K562 (cell line): Measurements from ENCODE around the gene RBFA. TPM values are rescaled to one million over a fixed set of nuclear protein-coding genes. Genes with fewer than 3 reads are reported as not detected.

Experiments used
- ATAC-seq: fragments of 200-7000 bp; cut with Tn5 transposase; 3 replicates; pipeline ENCODE4 v1.9.1; 2020; ENCODE audit warnings: moderate library complexity
- BruUV-seq: library from RNA; stranded (reverse); fragments of 400-500 nt; replicated peaks from 2 replicates; lab custom pipeline; 2021; lab: Mats Ljungman, UMichigan
- CTCF ChIA-PET: fragments of 300-600 bp; formaldehyde crosslinking; extraction: SDS; loops from one replicate; lab custom pipeline; 2021; ENCODE audit warnings: low intra/inter-chr PET ratio; lab: Yijun Ruan, JAX
- POLR2A ChIA-PET: fragments of 300-600, 350-650 bp; sonication (Branson Sonifier 250); formaldehyde crosslinking; extraction: SDS; loops from one replicate; lab custom pipeline; 2021; ENCODE audit warnings: antibody characterized with exemption, inconsistent platforms; lab: Yijun Ruan, JAX
- DNase-seq, 4 experiments: peaks; one replicate each; pipeline versions ENCODE4 v3.0.0 to v3.0.0-alpha.2; 2011 to 2018; ENCODE audit warnings: low spot score in 3 of 4, mixed read lengths in 3 of 4; ENCODE audit errors: extremely low read depth in 1 of 4
- FAIRE-seq: peaks from 2 replicates; lab custom pipeline; 2011; peaks lifted over from hg19 to GRCh38; lab: Jason Lieb, UNC
- H2AFZ ChIP-seq: 2 replicates; pipeline ENCODE4 v1.6.0; 2011; ENCODE audit warnings: low read depth, low read length, control low read depth, inconsistent platforms
- H3K27ac ChIP-seq: fragments of 200-600 bp; 3 replicates; pipeline ENCODE4 v1.8.0; 2011; ENCODE audit warnings: low read depth, mild to moderate bottlenecking, control low read depth, inconsistent platforms, low read length, moderate library complexity, mixed read lengths; ENCODE audit errors: extremely low read depth
- H3K27me3 ChIP-seq, 2 experiments: fragments of 300-600 bp in 1 of 2; 2 replicates in 1 of 2; 3 replicates in 1 of 2; pipeline versions ENCODE4 v1.6.0 to v1.8.0; 2011; ENCODE audit warnings: inconsistent platforms in 2 of 2, low read length in 2 of 2, mild to moderate bottlenecking in 1 of 2, mixed read lengths in 1 of 2, moderate library complexity in 1 of 2; ENCODE audit not compliant: control insufficient read depth in 2 of 2, insufficient read depth in 2 of 2
- H3K36me3 ChIP-seq: fragments of 300-600 bp; 3 replicates; pipeline ENCODE4 v1.8.0; 2011; ENCODE audit warnings: mild to moderate bottlenecking, low read length, inconsistent platforms; ENCODE audit not compliant: control insufficient read depth, insufficient read depth
- H3K4me1 ChIP-seq, 2 experiments: fragments of 200-600 bp in 1 of 2; replicated peaks in 1 of 2; 2 replicates in 1 of 2; 3 replicates in 1 of 2; pipeline versions ENCODE4 v1.5.1 to v1.8.0; 2011; ENCODE audit warnings: inconsistent platforms in 2 of 2, low read length in 2 of 2, mild to moderate bottlenecking in 1 of 2, mixed read lengths in 1 of 2, moderate library complexity in 1 of 2; ENCODE audit not compliant: control insufficient read depth in 2 of 2, insufficient read depth in 2 of 2
- H3K4me2 ChIP-seq: 2 replicates; pipeline ENCODE4 v1.6.1; 2011; ENCODE audit warnings: low read length, control low read depth, inconsistent platforms, mixed read lengths; ENCODE audit not compliant: insufficient read depth
- H3K4me3 ChIP-seq: fragments of 200-600 bp; sonication (generic), shearing (Covaris generic); 2 replicates; pipeline ENCODE4 v1.5.1; 2016; ENCODE audit warnings: control low read depth, inconsistent platforms
- H3K79me2 ChIP-seq: fragments of 200-600 bp; 3 replicates; pipeline ENCODE4 v1.8.0; 2011; ENCODE audit warnings: low read length, inconsistent platforms; ENCODE audit not compliant: control insufficient read depth, insufficient read depth
- H3K9ac ChIP-seq, 2 experiments: 2 replicates each; pipeline versions ENCODE4 v1.6.0 to v1.6.1; 2011; ENCODE audit warnings: low read depth in 2 of 2, low read length in 2 of 2, control low read depth in 1 of 2, inconsistent platforms in 1 of 2, mild to moderate bottlenecking in 1 of 2, mixed read lengths in 1 of 2; ENCODE audit not compliant: insufficient read depth in 1 of 2
- H3K9me1 ChIP-seq: one replicate; pipeline ENCODE4 v1.6.0; 2011; ENCODE audit warnings: inconsistent platforms, mild to moderate bottlenecking, low read length, moderate library complexity; ENCODE audit not compliant: control insufficient read depth, insufficient read depth
- H3K9me3 ChIP-seq: replicated peaks from 2 replicates; pipeline ENCODE4 v1.5.1; 2011; ENCODE audit warnings: low read depth, low read length, inconsistent platforms; ENCODE audit not compliant: control insufficient read depth, insufficient read depth
- H4K20me1 ChIP-seq: replicated peaks from 2 replicates; pipeline ENCODE4 v1.6.1; 2011; ENCODE audit warnings: low read length, inconsistent platforms, mixed read lengths; ENCODE audit not compliant: control insufficient read depth, insufficient read depth
- ARID2 ChIP-seq: fragments of 450-650 bp; IDR thresholded peaks from 2 replicates; pipeline ENCODE4 v1.6.1; 2017; ENCODE audit warnings: antibody characterized with exemption, mild to moderate bottlenecking
- CBX8 ChIP-seq: fragments of 200-600 bp; sonication (generic); IDR thresholded peaks from 2 replicates; pipeline ENCODE4 v1.6.1; 2012; ENCODE audit warnings: borderline replicate concordance, mixed run types, low read depth, mild to moderate bottlenecking, moderate library complexity, mixed read lengths, low read length, control low read depth, inconsistent platforms; ENCODE audit not compliant: poor library complexity, severe bottlenecking; ENCODE audit errors: extremely low read depth
- CHD2 ChIP-seq: IDR thresholded peaks from 2 replicates; pipeline ENCODE4 v1.6.1; 2011; ENCODE audit warnings: low read depth, low read length
- ETV1 ChIP-seq: fragments of 450-650 bp; conservative IDR thresholded peaks from 2 replicates; pipeline ENCODE4 v1.6.1; 2016; ENCODE audit warnings: missing genetic modification characterization, control low read depth, low read depth, missing compliant biosample characterization
- HNRNPLL ChIP-seq: fragments of 200-400 bp; formaldehyde crosslinking; IDR thresholded peaks from 2 replicates; pipeline ENCODE4 v1.6.1; 2017; ENCODE audit warnings: low read length, low read depth, mild to moderate bottlenecking; ENCODE audit not compliant: poor library complexity, severe bottlenecking
- NR2F6 ChIP-seq: fragments of 450-650 bp; formaldehyde crosslinking; IDR thresholded peaks from 2 replicates; pipeline ENCODE4 v1.4.0; 2020; ENCODE audit warnings: mild to moderate bottlenecking
- POU5F1 ChIP-seq: fragments of 150-350 bp; IDR thresholded peaks from 2 replicates; pipeline ENCODE4 v1.6.1; 2014; ENCODE audit warnings: borderline replicate concordance, low read length, low read depth, mild to moderate bottlenecking; ENCODE audit not compliant: partially characterized antibody
- SP2 ChIP-seq: IDR thresholded peaks from 2 replicates; pipeline ENCODE4 v1.6.1; 2011; ENCODE audit warnings: mild to moderate bottlenecking, low read depth, low read length, moderate library complexity; ENCODE audit not compliant: poor library complexity, severe bottlenecking; ENCODE audit errors: extremely low read depth
- TAF9B ChIP-seq: fragments of 450-650 bp; IDR thresholded peaks from 2 replicates; pipeline ENCODE4 v1.6.1; 2018; ENCODE audit warnings: mild to moderate bottlenecking; ENCODE audit not compliant: partially characterized antibody
- ZNF143 ChIP-seq: sonication (generic); formaldehyde crosslinking; IDR thresholded peaks from 2 replicates; pipeline ENCODE4 v1.9.0; 2022; ENCODE audit warnings: mild to moderate bottlenecking, missing genetic modification reagents
- ZNF717 ChIP-seq: fragments of 250-450 bp; sonication (Bioruptor Pico); IDR thresholded peaks from 2 replicates; pipeline ENCODE4 v1.5.0; 2021
- WGBS: fragments of 100-300 bp; shearing (Covaris generic); methylation state at CpG from one replicate; pipeline ENCODE4 v1.1.6; 2016; ENCODE audit warnings: low coverage, mixed read lengths; ENCODE audit not compliant: insufficient coverage; ENCODE audit errors: missing lambda C conversion rate; 5-methylcytosine and 5-hydroxymethylcytosine counted together
- in situ Hi-C: fragments of 300-500 bp; cut with MboI; formaldehyde crosslinking; loops from 4 replicates; pipeline ENCODE4 v1.15.0; 2018; ENCODE audit warnings: inconsistent platforms, mixed read lengths
- intact Hi-C: fragments of 100-400 bp; cut with micrococcal nuclease; formaldehyde crosslinking; loops from 2 replicates; pipeline ENCODE4 v1.14.2; 2022
- polyA plus RNA-seq, 8 experiments: library from polyadenylated mRNA; depleted of rRNA in 4 of 8; stranded (reverse) in 5 of 8; unstranded in 3 of 8; fragments of >200 nt; fragmentation: Nextera tagmentation in 2 of 8; fragmentation: Illumina TruSeq in 1 of 8; extraction: Ambion mirVana in 2 of 8; extraction: Trizol in 1 of 8; gene quantifications; 2 replicates each; pipeline versions ENCODE4 v1.2.1 to v1.2.3, GENCODE V29; 2011 to 2014; ENCODE audit warnings: inconsistent platforms in 1 of 8, missing spikeins in 1 of 8
- total RNA-seq, 7 experiments: library from RNA; depleted of rRNA in 6 of 7; stranded (reverse); fragments of >200 nt in 6 of 7; fragmentation: Illumina TruSeq in 2 of 7; extraction: Trizol in 2 of 7; gene quantifications; 2 replicates each; pipeline versions ENCODE4 v1.2.1 to v1.2.3, GENCODE V29; 2011 to 2021; ENCODE audit warnings: low replicate concordance in 1 of 7
- TF ChIP-seq, protein P1 (sequence below): fragments of 250-450 bp; sonication (Bioruptor Pico); IDR thresholded peaks from 2 replicates; pipeline ENCODE4 v1.8.0; 2021; ENCODE audit warnings: moderate library complexity, mild to moderate bottlenecking, inconsistent platforms
- TF ChIP-seq, protein P2 (sequence below), 3 experiments: fragments of 200-800 bp in 1 of 3; sonication (Bioruptor generic) in 1 of 3; sonication (generic) in 1 of 3; formaldehyde crosslinking in 1 of 3; IDR thresholded peaks; 2 replicates each; pipeline versions ENCODE4 v1.6.1 to v1.8.0; 2016 to 2022; ENCODE audit warnings: mild to moderate bottlenecking in 2 of 3, missing compliant biosample characterization in 2 of 3, missing genetic modification characterization in 2 of 3, missing genetic modification reagents in 1 of 3

The RBFA gene
- total and polyA plus RNA-seq, 9 of the 15 experiments (the other 6 are each of a cell fraction or from before 2014, with no cell fraction given) = 3.4 to 41.9 (median 25.8) TPM

DNA sequence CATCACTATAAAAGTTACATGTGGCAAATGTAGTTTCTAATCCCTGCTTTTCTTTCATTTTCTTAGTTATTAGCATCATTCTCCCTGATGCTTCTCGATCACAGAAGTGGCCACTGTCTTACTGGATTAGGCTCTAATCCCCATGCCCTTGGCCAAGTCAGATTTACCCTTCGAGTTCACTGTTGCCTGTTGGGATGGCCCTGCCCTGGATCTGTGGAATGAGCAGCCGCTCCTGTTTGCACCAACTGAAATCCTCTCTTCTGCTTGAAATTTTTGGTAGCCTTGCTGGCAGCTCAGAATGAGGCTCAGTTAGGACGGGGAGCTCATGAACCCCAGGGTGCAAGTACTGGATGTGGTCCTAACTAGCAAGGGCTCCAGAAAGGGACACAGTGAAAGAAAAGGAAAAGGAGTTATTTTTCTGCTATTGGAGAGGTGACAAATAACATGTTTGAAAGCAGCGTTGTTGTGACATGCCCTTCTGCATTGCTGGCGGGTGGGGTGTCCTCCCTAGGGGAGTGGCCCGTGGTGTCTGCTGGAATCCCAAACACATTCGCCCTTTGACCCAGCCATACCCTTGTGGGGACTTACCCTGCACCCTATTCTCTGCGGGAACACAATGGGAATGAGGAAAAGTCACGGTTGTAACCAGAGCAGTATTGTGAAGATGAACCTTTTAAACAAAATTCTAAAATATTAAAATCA is 34.5 kb downstream of the RBFA start:
- no peak overlapping the region for H3K4me3 ChIP-seq
- no peak overlapping the region for H2AFZ ChIP-seq
- in situ Hi-C loops (no loop called here), intact Hi-C loops (no loop called here)
- ATAC-seq (no peak), DNase-seq (no peak), FAIRE-seq (no peak)
- ChIA-PET POLR2A (no interaction called here), CTCF (no interaction called here)
- no peaks in the 10 kb centered on the region for H3K36me3 ChIP-seq
- WGBS = 20% methylated on average over 8 of the region's 10 CpGs
- no peak overlapping the region for H3K4me2 ChIP-seq
- TF ChIP-seq, protein P1, sequence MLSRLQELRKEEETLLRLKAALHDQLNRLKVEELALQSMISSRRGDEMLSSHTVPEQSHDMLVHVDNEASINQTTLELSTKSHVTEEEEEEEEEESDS (CRISPR knock-in tag) = no peak
- TF ChIP-seq, protein P2, sequence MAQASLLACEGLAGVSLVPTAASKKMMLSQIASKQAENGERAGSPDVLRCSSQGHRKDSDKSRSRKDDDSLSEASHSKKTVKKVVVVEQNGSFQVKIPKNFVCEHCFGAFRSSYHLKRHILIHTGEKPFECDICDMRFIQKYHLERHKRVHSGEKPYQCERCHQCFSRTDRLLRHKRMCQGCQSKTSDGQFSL (CRISPR knock-in tag; IDR thresholded peaks at IDR 0.05) = no peak
- TF ChIP-seq, protein P2 (tag; IDR thresholded peaks at IDR 0.05) = no peak
- TF ChIP-seq TAF9B = no peak
- no peak for TF ChIP-seq SP2
- no peak for TF ChIP-seq ARID2
- TF ChIP-seq ZNF717 (CRISPR knock-in tag) = no peak
- no peak for TF ChIP-seq ZNF143 (CRISPR knock-in tag)
- TF ChIP-seq CBX8 = no peak
- TF ChIP-seq NR2F6 (CRISPR knock-in tag) = no peak
- TF ChIP-seq ETV1 = no peak
- TF ChIP-seq CHD2 = no peak
- TF ChIP-seq HNRNPLL = no peak
- TF ChIP-seq POU5F1 = no peak
- no peaks in the 10 kb centered on the region for H4K20me1 ChIP-seq
- 0 out of 4 replicates have a peak overlapping the region, but pooled peaks of 1 of the 2 experiments have one; percentile 2 for H3K9ac ChIP-seq
- H3K27ac ChIP-seq = no peak overlapping the region
- no peaks in the 10 kb centered on the region; a peak in 2 of 5 replicates for H3K4me1 ChIP-seq
- no peaks in the 10 kb centered on the region for H3K27me3 ChIP-seq
- no peaks in the 10 kb centered on the region for H3K9me1 ChIP-seq
- BruUV-seq = no TSS peak
- no peaks in the 10 kb centered on the region for H3K9me3 ChIP-seq
- no peaks in the 10 kb centered on the region for H3K79me2 ChIP-seq
